Osteoblast (primary cell): Measurements from ENCODE around the gene PRTFDC1. TPM values are rescaled to one million over a fixed set of nuclear protein-coding genes. Genes with fewer than 3 reads are reported as not detected.

ENCODE experiments used
- DNase-seq: peaks from one replicate; pipeline ENCODE4 v3.0.0; 2011; ENCODE audit warnings: low spot score, mixed read lengths; ENCODE audit not compliant: insufficient read length; ENCODE audit errors: missing footprints
- H2AFZ ChIP-seq: 2 replicates; pipeline ENCODE4 v1.6.0; 2011; ENCODE audit warnings: mild to moderate bottlenecking, low read length
- H3K27ac ChIP-seq: 2 replicates; pipeline ENCODE4 v1.5.1; 2011; ENCODE audit warnings: mild to moderate bottlenecking, low read depth, low read length, moderate library complexity
- H3K27me3 ChIP-seq: 2 replicates; pipeline ENCODE4 v1.6.0; 2012; ENCODE audit warnings: mild to moderate bottlenecking, control low read depth, inconsistent platforms, low read length, moderate library complexity; ENCODE audit not compliant: insufficient read depth
- H3K36me3 ChIP-seq: 2 replicates; pipeline ENCODE4 v1.5.1; 2011; ENCODE audit warnings: mild to moderate bottlenecking, low read length, control low read depth, moderate library complexity; ENCODE audit not compliant: insufficient read depth
- H3K4me1 ChIP-seq: 2 replicates; pipeline ENCODE4 v1.5.1; 2011; ENCODE audit warnings: mild to moderate bottlenecking, low read length, control low read depth, moderate library complexity; ENCODE audit not compliant: insufficient read depth
- H3K4me2 ChIP-seq: 2 replicates; pipeline ENCODE4 v1.6.0; 2011; ENCODE audit warnings: mild to moderate bottlenecking, low read length; ENCODE audit not compliant: insufficient read depth
- H3K4me3 ChIP-seq: fragments of 200-600 bp; sonication (generic); 3 replicates; pipeline ENCODE4 v1.5.1; 2012; ENCODE audit warnings: mild to moderate bottlenecking, low read length, inconsistent platforms; ENCODE audit not compliant: insufficient read depth
- H3K79me2 ChIP-seq: 2 replicates; pipeline ENCODE4 v1.6.0; 2012; ENCODE audit warnings: mild to moderate bottlenecking, low read length, control low read depth, inconsistent platforms; ENCODE audit not compliant: insufficient read depth
- H3K9me3 ChIP-seq: 2 replicates; pipeline ENCODE4 v1.5.1; 2011; ENCODE audit warnings: low read depth, low read length, control low read depth
- H4K20me1 ChIP-seq: 2 replicates; pipeline ENCODE4 v1.6.0; 2012; ENCODE audit warnings: mild to moderate bottlenecking, low read length, control low read depth; ENCODE audit not compliant: insufficient read depth
- CTCF ChIP-seq: IDR thresholded peaks from 2 replicates; pipeline ENCODE4 v1.5.1; 2011; ENCODE audit warnings: mild to moderate bottlenecking, low read depth, low read length, moderate library complexity; ENCODE audit errors: extremely low read depth
- total RNA-seq: library from RNA; depleted of rRNA; stranded (reverse); fragments of >200 nt; gene quantifications from 2 replicates; pipeline ENCODE4 v1.2.3, GENCODE V29; 2012

PRTFDC1 gene
- total RNA-seq, 1 donor: 5.1 TPM

- H3K27me3 ChIP-seq: no peaks in the 10 kb centered on the region
- H3K4me1 ChIP-seq: peaks cover 21% of the 10 kb centered on the region
- no peak for TF ChIP-seq CTCF
- H2AFZ ChIP-seq: peak overlapping the region; percentile 88
- DNase-seq: peak; percentile 46
- H3K79me2 ChIP-seq: no peaks in the 10 kb centered on the region
- H3K4me3 ChIP-seq: peak overlapping the region; percentile 53
- no peaks in the 10 kb centered on the region for H4K20me1 ChIP-seq
- H3K27ac ChIP-seq: peak overlapping the region; percentile 43
- peak overlapping the region; percentile 73 for H3K4me2 ChIP-seq
- H3K36me3 ChIP-seq: no peaks in the 10 kb centered on the region
- no peaks in the 10 kb centered on the region for H3K9me3 ChIP-seq
Measured at GRCh38 chr10:24866604-24867583, 85.5 kb downstream of the PRTFDC1 start.

- Histone ChIP-seq H3K4me1 (peaks cover 21% of the 10 kb centered on the region), H3K36me3 (no peaks in the 10 kb centered on the region), H3K27me3 (no peaks in the 10 kb centered on the region), H3K79me2 (no peaks in the 10 kb centered on the region), H4K20me1 (no peaks in the 10 kb centered on the region), H3K4me3 (no peak overlapping the region), H2AFZ (no peak overlapping the region), H3K9me3 (no peaks in the 10 kb centered on the region), H3K4me2 (no peak overlapping the region), H3K27ac (no peak overlapping the region)
- no peak for DNase-seq
- no peak for TF ChIP-seq CTCF
Measured at GRCh38 chr10:24865783-24866182, 86.6 kb downstream of the PRTFDC1 start.

GRCh38 chr10:24862589-24862988 lies 89.8 kb downstream of the PRTFDC1 start:
- DNase-seq: no peak
- H2AFZ ChIP-seq: no peak overlapping the region

More at GRCh38 chr10:24862589-24862988, 89.8 kb downstream of the PRTFDC1 start:
- Histone ChIP-seq H3K27me3 (no peaks in the 10 kb centered on the region), H3K4me1 (peaks cover 27% of the 10 kb centered on the region), H3K27ac (no peak overlapping the region), H3K4me3 (no peak overlapping the region), H4K20me1 (no peaks in the 10 kb centered on the region), H3K36me3 (no peaks in the 10 kb centered on the region), H3K79me2 (no peaks in the 10 kb centered on the region), H3K9me3 (no peaks in the 10 kb centered on the region), H3K4me2 (no peak overlapping the region)
- TF ChIP-seq CTCF: no peak
